Ovary (tissue), 9 donors: Measurements from ENCODE around the gene LRCH3. TPM values are rescaled to one million over a fixed set of nuclear protein-coding genes. Genes with fewer than 3 reads are reported as not detected.
A peak's percentile ranks its signal among the peaks of the same experiment; 100 is the strongest.

Source experiments
- DNase-seq, 5 donors: peaks; one replicate each; pipeline ENCODE4 v3.0.0-alpha.2; 2019 to 2020
- H3K27ac ChIP-seq, 2 donors: fragments of 200-600 bp; one replicate each; pipeline versions ENCODE4 v1.5.1 to v1.8.0; 2019 to 2022
- H3K27me3 ChIP-seq: fragments of 200-600 bp; one replicate; pipeline ENCODE4 v1.8.0; 2022
- H3K36me3 ChIP-seq: fragments of 200-600 bp; sonication (generic); one replicate; pipeline ENCODE4 v1.5.1; 2019
- H3K4me1 ChIP-seq: one replicate; pipeline ENCODE4 v1.8.1; 2013; ENCODE audit warnings: mild to moderate bottlenecking, moderate library complexity; ENCODE audit not compliant: insufficient read depth
- H3K4me3 ChIP-seq: fragments of 200-600 bp; sonication (generic); one replicate; pipeline ENCODE4 v1.5.1; 2017
- H3K9me3 ChIP-seq, 2 donors: fragments of 200-600 bp in 1 of 2; sonication (generic) in 1 of 2; one replicate each; pipeline versions ENCODE4 v1.5.1 to v1.8.1; 2013 to 2019; ENCODE audit warnings: mild to moderate bottlenecking in 1 of 2, moderate library complexity in 1 of 2
- EP300 ChIP-seq: sonication (generic); formaldehyde crosslinking; IDR thresholded peaks from one replicate; pipeline ENCODE4 v1.6.1; 2017; ENCODE audit warnings: antibody characterized with exemption
- POLR2A ChIP-seq: fragments of 450-650 bp; IDR thresholded peaks from one replicate; pipeline ENCODE4 v1.6.1; 2017; ENCODE audit warnings: antibody characterized with exemption, mild to moderate bottlenecking, moderate library complexity
- WGBS, 3 donors: extraction: QIAGEN DNeasy Blood & Tissue Kit in 1 of 3; methylation state at CpG; one replicate each; pipeline versions ENCODE4 v1.1.5 to v1.1.7; 2013 to 2017; 5-methylcytosine and 5-hydroxymethylcytosine counted together
- intact Hi-C, 4 donors: fragments of 100-400 bp; cut with DNase I; formaldehyde crosslinking; loops; one replicate each; pipeline versions ENCODE4 v1.11.0 to v1.15.1; 2022 to 2023
- polyA plus RNA-seq, 2 donors: library from polyadenylated mRNA; stranded (reverse); fragments of 200-250 nt in 1 of 2; fragments of 350-450 nt in 1 of 2; fragmentation: Illumina TruSeq in 1 of 2; extraction: RNeasy Lipid Tissue Mini Kit (QIAGEN cat#74804) in 1 of 2; gene quantifications; one replicate each; pipeline ENCODE4 v1.2.3, GENCODE V29; 2013 to 2014
- total RNA-seq, 7 donors: library from RNA; depleted of rRNA in 2 of 7; stranded (reverse); fragments of >200 nt in 2 of 7; fragmentation: NEBNext Ultra II Directional in 3 of 7; extraction: Animal tissue kit (Norgen Biotek cat#: 25700) in 3 of 7; gene quantifications; one replicate each; pipeline versions ENCODE4 v1.1.0 to v1.2.4, GENCODE V29; 2016 to 2023
- TF ChIP-seq, protein P1 (sequence below), 3 donors: fragments of 450-650 bp in 2 of 3; fragments of 200-600 bp in 1 of 3; IDR thresholded peaks; one replicate each; pipeline versions ENCODE4 v1.5.1 to v1.8.0; 2016 to 2022; ENCODE audit warnings: antibody characterized with exemption in 3 of 3, mild to moderate bottlenecking in 1 of 3
- donor health status: DM: no; HTN: no; CAD: no; lungs with moderate emphysema.
- donor health status: DM: no; HTN: no; CAD: no.
- donor health status: Bipolar disorder and iron deficiency.
- donor health status: DM: yes; HTN: yes; CAD: no.
- donor health status: DM: no; HTN: no; CAD: no.
- donor health status: DM: yes; HTN: yes; CAD: no.

Gene LRCH3
- total and polyA plus RNA-seq, 9 donors = 20.9 to 192 (median 61.6) TPM

DNA sequence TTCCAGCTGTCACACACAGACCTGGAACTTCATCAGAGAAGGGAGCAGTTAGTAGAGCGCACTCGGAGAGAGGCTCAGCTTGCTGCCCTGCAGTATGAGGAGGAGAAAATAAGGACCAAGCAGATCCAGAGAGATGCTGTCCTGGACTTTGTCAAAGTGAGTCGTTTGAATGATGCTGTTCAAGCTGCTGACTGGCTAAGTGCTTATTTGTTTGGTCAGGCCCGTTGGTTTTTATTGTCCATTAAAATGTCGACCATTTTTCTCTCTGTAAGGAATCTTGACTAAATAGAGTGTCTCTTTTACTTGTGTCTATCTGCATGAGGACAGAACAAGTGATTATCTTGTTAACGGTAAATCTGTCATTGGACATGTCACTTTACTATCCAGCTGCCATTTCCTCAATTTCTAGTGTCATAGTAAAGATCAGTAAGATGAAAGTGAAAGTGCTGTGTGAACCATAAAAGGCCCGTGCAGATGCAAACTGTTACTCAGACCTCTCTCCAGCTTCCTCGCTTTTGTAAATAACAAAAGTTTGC is 56.9 kb downstream of the LRCH3 start:
- no peaks in the 10 kb centered on the region for H3K27me3 ChIP-seq
- no peaks in the 10 kb centered on the region for H3K4me1 ChIP-seq
- WGBS, 3 donors = 9 to 11% (median 11%) methylated on average over 8 of the region's 8 CpGs
- no peak overlapping the region for H3K4me3 ChIP-seq
- TF ChIP-seq EP300 (no peak), POLR2A (no peak)
- TF ChIP-seq, protein P1, sequence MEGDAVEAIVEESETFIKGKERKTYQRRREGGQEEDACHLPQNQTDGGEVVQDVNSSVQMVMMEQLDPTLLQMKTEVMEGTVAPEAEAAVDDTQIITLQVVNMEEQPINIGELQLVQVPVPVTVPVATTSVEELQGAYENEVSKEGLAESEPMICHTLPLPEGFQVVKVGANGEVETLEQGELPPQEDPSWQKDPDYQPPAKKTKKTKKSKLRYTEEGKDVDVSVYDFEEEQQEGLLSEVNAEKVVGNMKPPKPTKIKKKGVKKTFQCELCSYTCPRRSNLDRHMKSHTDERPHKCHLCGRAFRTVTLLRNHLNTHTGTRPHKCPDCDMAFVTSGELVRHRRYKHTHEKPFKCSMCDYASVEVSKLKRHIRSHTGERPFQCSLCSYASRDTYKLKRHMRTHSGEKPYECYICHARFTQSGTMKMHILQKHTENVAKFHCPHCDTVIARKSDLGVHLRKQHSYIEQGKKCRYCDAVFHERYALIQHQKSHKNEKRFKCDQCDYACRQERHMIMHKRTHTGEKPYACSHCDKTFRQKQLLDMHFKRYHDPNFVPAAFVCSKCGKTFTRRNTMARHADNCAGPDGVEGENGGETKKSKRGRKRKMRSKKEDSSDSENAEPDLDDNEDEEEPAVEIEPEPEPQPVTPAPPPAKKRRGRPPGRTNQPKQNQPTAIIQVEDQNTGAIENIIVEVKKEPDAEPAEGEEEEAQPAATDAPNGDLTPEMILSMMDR (IDR thresholded peaks at IDR 0.05) = no peak
- H3K9me3 ChIP-seq = peaks cover 0 to 2% of the 10 kb centered on the region in 2 donors
- intact Hi-C loops = no loop called here
- H3K27ac ChIP-seq = peak overlapping the region in 1 of 2 donors; percentile 36
- no peak for DNase-seq
- H3K36me3 ChIP-seq = no peaks in the 10 kb centered on the region

DNA sequence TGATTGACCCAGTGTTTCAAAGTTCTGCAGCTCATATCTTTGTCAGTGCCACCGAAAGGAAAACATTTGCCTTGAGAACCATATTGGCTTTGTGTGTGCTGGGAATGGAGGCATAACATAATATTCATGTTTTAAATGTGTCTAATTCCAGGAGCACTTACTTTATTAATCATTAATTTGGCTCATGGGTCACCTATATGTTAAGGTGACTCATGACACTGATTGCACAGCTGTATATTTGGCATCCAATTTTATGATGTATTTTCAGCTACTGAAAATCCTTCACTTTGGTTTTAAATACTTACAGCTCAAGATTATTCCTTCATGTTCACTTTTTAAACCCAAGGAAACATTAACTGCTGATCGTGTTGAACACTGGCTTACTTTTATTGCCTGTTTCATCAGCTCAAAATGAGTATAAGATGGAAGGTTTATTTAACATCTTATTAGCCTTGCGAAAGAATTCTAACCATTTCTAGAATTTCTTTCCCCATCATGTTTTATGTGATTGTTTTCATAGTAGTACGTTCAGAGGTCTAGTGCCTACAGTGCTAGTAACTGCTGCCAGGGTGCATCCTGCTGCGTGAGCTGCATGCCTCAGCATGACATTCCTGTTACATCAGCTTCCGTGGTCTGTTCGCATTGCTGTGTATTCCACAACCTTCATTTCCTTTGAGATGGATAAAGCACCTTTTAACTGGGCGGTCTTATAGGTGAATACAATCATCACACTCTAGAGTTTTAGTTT is 63.7 kb downstream of the LRCH3 start:
- H3K36me3 ChIP-seq = no peaks in the 10 kb centered on the region
- DNase-seq = peak; percentile 48 to 67 (median 49)
- WGBS, 3 donors = 25 to 50% (median 28%) methylated on average over 8 of the region's 8 CpGs
- intact Hi-C loops = no loop called here
- H3K9me3 ChIP-seq = peaks cover 0 to 2% of the 10 kb centered on the region in 2 donors
- peak overlapping the region in 1 of 2 donors; percentile 66 for H3K27ac ChIP-seq
- no peaks in the 10 kb centered on the region for H3K27me3 ChIP-seq
- H3K4me1 ChIP-seq = peaks cover 3% of the 10 kb centered on the region
- TF ChIP-seq, protein P1 (IDR thresholded peaks at IDR 0.05) = no peak
- TF ChIP-seq EP300 (no peak), POLR2A (no peak)
- H3K4me3 ChIP-seq = no peak overlapping the region

DNA sequence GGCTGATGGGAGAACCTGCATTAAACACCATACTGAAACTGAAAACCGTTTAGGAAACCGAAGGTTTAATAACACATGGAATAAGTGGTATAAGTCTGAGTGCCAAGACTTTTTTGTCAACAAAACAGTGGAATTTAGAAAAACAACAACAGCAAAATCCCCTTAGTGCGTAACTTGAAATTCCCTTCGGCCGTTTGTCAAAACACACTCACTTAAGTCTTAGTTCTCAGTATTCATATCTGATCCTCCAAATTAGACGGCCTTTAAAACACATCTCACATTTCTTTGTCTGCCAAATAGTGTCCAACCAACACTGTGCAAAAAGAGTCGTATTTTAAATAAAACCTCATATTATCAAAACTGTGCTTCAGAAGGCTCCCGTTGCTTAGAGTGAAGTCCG is 64.5 kb downstream of the LRCH3 start:
- WGBS, 3 donors = 16 to 49% (median 25%) methylated on average over 9 of the region's 9 CpGs
- no peak for TF ChIP-seq EP300
- TF ChIP-seq POLR2A = no peak
- TF ChIP-seq, protein P1 (IDR thresholded peaks at IDR 0.05) = no peak
- Histone ChIP-seq H3K27ac (peak overlapping the region in 1 of 2 donors; percentile 66), H3K36me3 (no peaks in the 10 kb centered on the region), H3K4me1 (peaks cover 3% of the 10 kb centered on the region), H3K9me3 (peaks cover 0 to under 1% of the 10 kb centered on the region in 2 donors), H3K4me3 (no peak overlapping the region), H3K27me3 (no peaks in the 10 kb centered on the region)
- intact Hi-C loops = no loop called here
- no peak for DNase-seq

DNA sequence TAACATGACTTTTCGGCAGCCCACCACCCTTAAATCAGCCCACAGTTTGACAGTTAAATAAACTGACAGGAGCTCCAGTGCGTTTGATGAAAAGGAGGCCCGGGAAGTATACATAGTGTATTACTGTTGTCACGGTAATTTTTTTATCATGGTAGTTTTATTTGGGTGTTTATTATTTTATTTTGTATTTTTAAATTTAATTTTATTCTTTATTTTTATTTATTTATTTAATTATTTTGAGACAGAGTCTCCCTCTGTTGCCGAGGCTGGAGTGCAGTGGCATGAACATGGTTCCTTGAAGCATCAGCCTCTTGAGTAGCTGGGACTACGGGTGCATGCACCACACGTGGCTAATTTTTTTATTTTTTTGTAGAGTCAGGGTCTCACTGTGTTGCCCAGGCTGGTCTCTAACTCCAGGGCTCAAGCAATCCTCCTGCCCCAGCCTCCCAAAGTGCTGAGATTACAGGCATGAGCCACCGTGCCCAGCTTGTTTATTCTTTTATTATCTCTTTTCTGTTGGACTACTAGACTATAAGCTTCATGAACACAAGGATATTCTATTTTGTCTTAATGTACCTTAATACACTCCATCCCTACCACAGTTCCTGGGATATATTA is 65.3 kb downstream of the LRCH3 start:
- intact Hi-C loops = no loop called here
- 80 to 93% (median 82%) methylated on average over 8 of the region's 8 CpGs for WGBS, 3 donors
- no peaks in the 10 kb centered on the region for H3K36me3 ChIP-seq

More for the DNA sequence above, 65.3 kb downstream of the LRCH3 start:
- H3K27ac ChIP-seq = peak overlapping the region in 1 of 2 donors; percentile 66
- H3K27me3 ChIP-seq = no peaks in the 10 kb centered on the region
- no peak overlapping the region for H3K4me3 ChIP-seq
- H3K9me3 ChIP-seq = no peaks in the 10 kb centered on the region
- peaks cover 3% of the 10 kb centered on the region for H3K4me1 ChIP-seq
- TF ChIP-seq, protein P1 (IDR thresholded peaks at IDR 0.05) = no peak
- TF ChIP-seq POLR2A (no peak), EP300 (no peak)
- DNase-seq = no peak
